H9 (cell line): ENCODE results near the gene SUPT3H. TPM values are rescaled to one million over a fixed set of nuclear protein-coding genes. Genes with fewer than 3 reads are reported as not detected.
A peak's percentile ranks its signal among the peaks of the same experiment; 100 is the strongest.

ENCODE experiments used
- DNase-seq: peaks from one replicate; pipeline ENCODE4 v3.0.0-alpha.2; 2017
- H2AFZ ChIP-seq: one replicate; pipeline ENCODE4 v1.6.1; 2013; ENCODE audit warnings: mild to moderate bottlenecking, low read length, control low read depth, moderate library complexity
- H2AK5ac ChIP-seq: 2 replicates; pipeline ENCODE4 v1.6.1; 2013; ENCODE audit warnings: low read length, control low read depth, mixed read lengths; ENCODE audit not compliant: insufficient read length
- H2BK120ac ChIP-seq: one replicate; pipeline ENCODE4 v1.6.1; 2013; ENCODE audit warnings: low read depth, mild to moderate bottlenecking, low read length, control low read depth, inconsistent platforms; ENCODE audit not compliant: poor library complexity, severe bottlenecking
- H2BK12ac ChIP-seq: 2 replicates; pipeline ENCODE4 v1.6.1; 2013; ENCODE audit warnings: low read length, control low read depth, mixed read lengths, low read depth; ENCODE audit not compliant: insufficient read length
- H2BK15ac ChIP-seq: 2 replicates; pipeline ENCODE4 v1.6.1; 2013; ENCODE audit warnings: low read depth, low read length, control low read depth
- H2BK20ac ChIP-seq: one replicate; pipeline ENCODE4 v1.6.1; 2013; ENCODE audit warnings: low read depth, mild to moderate bottlenecking, low read length, control low read depth, inconsistent platforms; ENCODE audit not compliant: poor library complexity, severe bottlenecking
- H2BK5ac ChIP-seq: 2 replicates; pipeline ENCODE4 v1.6.1; 2013; ENCODE audit warnings: low read length, control low read depth, mixed read lengths; ENCODE audit not compliant: insufficient read length
- H3K14ac ChIP-seq: 2 replicates; pipeline ENCODE4 v1.6.1; 2013; ENCODE audit warnings: low read length, control low read depth; ENCODE audit not compliant: insufficient read depth
- H3K18ac ChIP-seq: 2 replicates; pipeline ENCODE4 v1.6.1; 2013; ENCODE audit warnings: low read depth, mild to moderate bottlenecking, mixed read lengths, low read length, control low read depth; ENCODE audit not compliant: insufficient read length
- H3K23ac ChIP-seq: 2 replicates; pipeline ENCODE4 v1.6.1; 2013; ENCODE audit warnings: low read length, control low read depth, mixed read lengths, low read depth; ENCODE audit not compliant: insufficient read length
- H3K23me2 ChIP-seq: 2 replicates; pipeline ENCODE4 v1.6.1; 2013; ENCODE audit warnings: low read depth, mild to moderate bottlenecking, mixed read lengths, low read length, control low read depth; ENCODE audit not compliant: insufficient read length, poor library complexity, severe bottlenecking
- H3K27ac ChIP-seq: 2 replicates; pipeline ENCODE4 v1.5.1; 2013; ENCODE audit warnings: low read length, control low read depth, mixed read lengths, low read depth; ENCODE audit not compliant: insufficient read length
- H3K27me3 ChIP-seq: 2 replicates; pipeline ENCODE4 v1.6.1; 2013; ENCODE audit warnings: low read length, control low read depth, inconsistent platforms; ENCODE audit not compliant: insufficient read depth
- H3K4ac ChIP-seq: 2 replicates; pipeline ENCODE4 v1.6.1; 2013; ENCODE audit warnings: low read depth, mild to moderate bottlenecking, control low read depth, inconsistent platforms, low read length, moderate library complexity
- H3K4me1 ChIP-seq: 2 replicates; pipeline ENCODE4 v1.6.1; 2013; ENCODE audit warnings: low read length, control low read depth, inconsistent platforms; ENCODE audit not compliant: insufficient read depth
- H3K4me2 ChIP-seq: 2 replicates; pipeline ENCODE4 v1.6.1; 2013; ENCODE audit warnings: low read length, control low read depth, mixed read lengths; ENCODE audit not compliant: insufficient read length, insufficient read depth
- H3K56ac ChIP-seq: 2 replicates; pipeline ENCODE4 v1.6.1; 2013; ENCODE audit warnings: low read depth, mild to moderate bottlenecking, mixed read lengths, low read length, control low read depth; ENCODE audit not compliant: insufficient read length
- H3K79me1 ChIP-seq: 2 replicates; pipeline ENCODE4 v1.6.1; 2013; ENCODE audit warnings: low read depth, mild to moderate bottlenecking, moderate library complexity, low read length, control low read depth, inconsistent platforms; ENCODE audit not compliant: insufficient read depth, poor library complexity, severe bottlenecking
- H3K79me2 ChIP-seq: 2 replicates; pipeline ENCODE4 v1.6.1; 2013; ENCODE audit warnings: low read length, control low read depth, inconsistent platforms; ENCODE audit not compliant: insufficient read depth
- H3K9ac ChIP-seq: 2 replicates; pipeline ENCODE4 v1.6.1; 2013; ENCODE audit warnings: low read length, control low read depth, mixed read lengths; ENCODE audit not compliant: insufficient read length; ENCODE audit errors: extremely low read depth
- H3K9me3 ChIP-seq: one replicate; pipeline ENCODE4 v1.6.1; 2013; ENCODE audit warnings: low read depth, low read length, inconsistent platforms; ENCODE audit not compliant: control insufficient read depth
- H3T11ph ChIP-seq: one replicate; pipeline ENCODE4 v1.6.1; 2013; ENCODE audit warnings: mild to moderate bottlenecking, low read length, control low read depth, inconsistent platforms
- H4K20me1 ChIP-seq: one replicate; pipeline ENCODE4 v1.6.1; 2013; ENCODE audit not compliant: control insufficient read depth, insufficient read length, insufficient read depth
- H4K5ac ChIP-seq: 2 replicates; pipeline ENCODE4 v1.6.1; 2013; ENCODE audit warnings: low read depth, mild to moderate bottlenecking, mixed read lengths, low read length, control low read depth; ENCODE audit not compliant: insufficient read length
- H4K8ac ChIP-seq: replicated peaks from 2 replicates; pipeline ENCODE4 v1.6.1; 2013; ENCODE audit warnings: low read length, control low read depth, mixed read lengths, low read depth; ENCODE audit not compliant: insufficient read length
- H4K91ac ChIP-seq: 2 replicates; pipeline ENCODE4 v1.6.1; 2013; ENCODE audit warnings: low read depth, mild to moderate bottlenecking, moderate library complexity, mixed read lengths, low read length, control low read depth; ENCODE audit not compliant: insufficient read length
- H3K27ac Mint-ChIP-seq, 3 experiments: 2 replicates in 2 of 3; 3 replicates in 1 of 3; pipeline ENCODE4 v1.8.0; 2020 to 2021; ENCODE audit warnings: mixed read lengths in 3 of 3, mild to moderate bottlenecking in 1 of 3, moderate library complexity in 1 of 3
- H3K27me3 Mint-ChIP-seq: 2 replicates; pipeline ENCODE4 v1.8.0; 2021; ENCODE audit warnings: low read depth, mild to moderate bottlenecking, moderate library complexity, mixed read lengths
- H3K36me3 Mint-ChIP-seq, 3 experiments: 2 replicates in 2 of 3; 3 replicates in 1 of 3; pipeline ENCODE4 v1.8.0; 2020 to 2021; ENCODE audit warnings: low read depth in 3 of 3, mixed read lengths in 3 of 3; ENCODE audit not compliant: insufficient read depth in 1 of 3
- H3K4me1 Mint-ChIP-seq, 2 experiments: 2 replicates each; pipeline ENCODE4 v1.8.0; 2020; ENCODE audit warnings: mixed read lengths in 2 of 2
- H3K4me3 Mint-ChIP-seq, 2 experiments: 2 replicates in 1 of 2; 3 replicates in 1 of 2; pipeline ENCODE4 v1.8.0; 2020 to 2021; ENCODE audit warnings: mild to moderate bottlenecking in 2 of 2, mixed read lengths in 2 of 2, moderate library complexity in 1 of 2
- H3K9me3 Mint-ChIP-seq, 2 experiments: 2 replicates in 1 of 2; 3 replicates in 1 of 2; pipeline ENCODE4 v1.8.0; 2020; ENCODE audit warnings: mild to moderate bottlenecking in 2 of 2, mixed read lengths in 2 of 2, moderate library complexity in 1 of 2
- CTCF ChIP-seq: fragments of 200-600 bp; sonication (generic); conservative IDR thresholded peaks from 3 replicates; pipeline ENCODE4 v1.8.0; 2021; ENCODE audit warnings: antibody characterized with exemption, mild to moderate bottlenecking
- WGBS: extraction: QIAGEN DNeasy Blood & Tissue Kit; methylation state at CpG from one replicate; pipeline ENCODE4 v1.1.7; 2013; ENCODE audit warnings: missing lambda C conversion rate, low lambda C conversion rate, mixed read lengths; ENCODE audit not compliant: insufficient read length; ENCODE audit errors: extremely low coverage; 5-methylcytosine and 5-hydroxymethylcytosine counted together
- total RNA-seq: library from RNA; stranded (reverse); gene quantifications from 2 replicates; pipeline ENCODE4 v1.2.1, GENCODE V29; 2021

Gene SUPT3H
- total RNA-seq, 1 experiment from 2014 or later, result 22.5 TPM

GRCh38 chr6:45049188-45049843, 328.4 kb downstream of the SUPT3H start:
- H3K14ac ChIP-seq, result no peak overlapping the region
- Mint-ChIP-seq H3K4me3 (no peak overlapping the region), H3K27ac (peak overlapping the region in 1 of 3 experiments; percentile 62; a peak in 2 of 7 replicates), H3K4me1 (peaks cover 15 to 18% of the 10 kb centered on the region in 2 experiments), H3K9me3 (no peaks in the 10 kb centered on the region), H3K36me3 (no peaks in the 10 kb centered on the region), H3K27me3 (no peaks in the 10 kb centered on the region)
- H3K27me3 ChIP-seq, result no peaks in the 10 kb centered on the region
- no peak overlapping the region for H3K4me2 ChIP-seq
- no peak overlapping the region for H2BK12ac ChIP-seq
- no peak overlapping the region for H3K56ac ChIP-seq
- H4K8ac ChIP-seq, result no peak overlapping the region
- H3K18ac ChIP-seq, result no peak overlapping the region
- no CpG with 5 or more reads among the region's 5 CpGs for WGBS
- H4K5ac ChIP-seq, result no peak overlapping the region
- H2AFZ ChIP-seq, result no peak overlapping the region
- TF ChIP-seq CTCF, result no peak
- H2BK120ac ChIP-seq, result no peak overlapping the region
- no peaks in the 10 kb centered on the region for H3K23me2 ChIP-seq
- no peaks in the 10 kb centered on the region; the same call in 1 of the 2 replicates for H3K4me1 ChIP-seq
- H3K79me2 ChIP-seq, result no peaks in the 10 kb centered on the region
- H3K9ac ChIP-seq, result no peak overlapping the region
- no peaks in the 10 kb centered on the region for H4K20me1 ChIP-seq
- H2BK5ac ChIP-seq, result no peak overlapping the region
- no peaks in the 10 kb centered on the region for H3K9me3 ChIP-seq
- no peak overlapping the region for H4K91ac ChIP-seq
- H3K27ac ChIP-seq, result no peak overlapping the region
- H2AK5ac ChIP-seq, result no peak overlapping the region
- H3K79me1 ChIP-seq, result no peaks in the 10 kb centered on the region
- H2BK20ac ChIP-seq, result no peak overlapping the region
- H3K4ac ChIP-seq, result no peak overlapping the region
- H3T11ph ChIP-seq, result no peak overlapping the region
- no peak overlapping the region for H3K23ac ChIP-seq
- no peak for DNase-seq
- no peak overlapping the region for H2BK15ac ChIP-seq
